ENCODE results near the gene GORASP2. TPM values are rescaled to one million over a fixed set of nuclear protein-coding genes. Genes with fewer than 3 reads are reported as not detected.

GORASP2 gene
- total RNA-seq, 1 donor from 2014 or later = 61.5 TPM

GRCh38 chr2:170942615-170943014 is 13.6 kb downstream of the GORASP2 start:
- Histone ChIP-seq H3K27ac (replicated peaks) (no peak overlapping the region), H3K36me3 (no peaks in the 10 kb centered on the region), H3K4me3 (no peak overlapping the region), H3K4me1 (peaks cover 51% of the 10 kb centered on the region), H3K27me3 (ENCODE audit: low read depth) (no peaks in the 10 kb centered on the region), H3K9me3 (replicated peaks) (no peaks in the 10 kb centered on the region)
- no peak for DNase-seq
- TF ChIP-seq CTCF (IDR thresholded peaks at IDR 0.05; ENCODE audit: borderline replicate concordance) = no peak
- intact Hi-C loops (cut with micrococcal nuclease) = no loop called here

GRCh38 chr2:170943041-170943440 is 14.0 kb downstream of the GORASP2 start:
- DNase-seq = no peak
- intact Hi-C loops (cut with micrococcal nuclease) = no loop called here
- no peak overlapping the region for H3K4me3 ChIP-seq
- no peaks in the 10 kb centered on the region for H3K27me3 ChIP-seq (ENCODE audit: low read depth)
- H3K36me3 ChIP-seq = no peaks in the 10 kb centered on the region
- H3K9me3 ChIP-seq (replicated peaks) = no peaks in the 10 kb centered on the region
- peaks cover 47% of the 10 kb centered on the region for H3K4me1 ChIP-seq
- H3K27ac ChIP-seq (replicated peaks) = no peak overlapping the region
- TF ChIP-seq CTCF (IDR thresholded peaks at IDR 0.05; ENCODE audit: borderline replicate concordance) = no peak

- Histone ChIP-seq H3K9me3 (replicated peaks) (no peaks in the 10 kb centered on the region), H3K36me3 (no peaks in the 10 kb centered on the region), H3K4me1 (peaks cover 42% of the 10 kb centered on the region), H3K27ac (replicated peaks) (no peak overlapping the region), H3K4me3 (no peak overlapping the region), H3K27me3 (ENCODE audit: low read depth) (no peaks in the 10 kb centered on the region)
- intact Hi-C loops (cut with micrococcal nuclease) = no loop called here
- DNase-seq = no peak
- no peak for TF ChIP-seq CTCF (IDR thresholded peaks at IDR 0.05; ENCODE audit: borderline replicate concordance)
Measured at GRCh38 chr2:170943596-170943995, 14.5 kb downstream of the GORASP2 start.

GRCh38 chr2:170944545-170944944 is 15.5 kb downstream of the GORASP2 start:
- no peak overlapping the region for H3K4me3 ChIP-seq
- no peaks in the 10 kb centered on the region for H3K9me3 ChIP-seq (replicated peaks)
- no peak for DNase-seq
- no peak overlapping the region for H3K27ac ChIP-seq (replicated peaks)
- intact Hi-C loops (cut with micrococcal nuclease) = no loop called here
- peaks cover 32% of the 10 kb centered on the region for H3K4me1 ChIP-seq
- H3K36me3 ChIP-seq = peaks cover 6% of the 10 kb centered on the region
- no peaks in the 10 kb centered on the region for H3K27me3 ChIP-seq (ENCODE audit: low read depth)
- no peak for TF ChIP-seq CTCF (IDR thresholded peaks at IDR 0.05; ENCODE audit: borderline replicate concordance)

- intact Hi-C loops (cut with micrococcal nuclease) = no loop called here
- Histone ChIP-seq H3K4me3 (no peak overlapping the region), H3K27ac (replicated peaks) (no peak overlapping the region), H3K9me3 (replicated peaks) (no peaks in the 10 kb centered on the region), H3K4me1 (peaks cover 5% of the 10 kb centered on the region), H3K27me3 (ENCODE audit: low read depth) (no peaks in the 10 kb centered on the region), H3K36me3 (peaks cover 54% of the 10 kb centered on the region)
- no peak for DNase-seq
- no peak for TF ChIP-seq CTCF (IDR thresholded peaks at IDR 0.05; ENCODE audit: borderline replicate concordance)
Measured at GRCh38 chr2:170949415-170949814, 20.4 kb downstream of the GORASP2 start.

Measured in left ventricle myocardium inferior (tissue), 1 donor.